Prostate gland (tissue), 2 donors: ENCODE measurements around the gene FOLR2.

Source experiments
- CTCF ChIP-seq, 4 experiments: fragments of 200-600 bp in 2 of 4; fragments of 450-650 bp in 2 of 4; sonication (generic) in 2 of 4; IDR thresholded peaks; 1 replicate in 3 of 4; 2 replicates in 1 of 4; pipeline ENCODE4 v1.5.1; 2016 to 2019; ENCODE audit warnings: antibody characterized with exemption in 4 of 4, mild to moderate bottlenecking in 2 of 4, moderate library complexity in 2 of 4
- POLR2A ChIP-seq: fragments of 450-650 bp; IDR thresholded peaks from one replicate; pipeline ENCODE4 v1.6.1; 2016; ENCODE audit warnings: antibody characterized with exemption, mild to moderate bottlenecking
- POLR2AphosphoS5 ChIP-seq: sonication (generic); formaldehyde crosslinking; IDR thresholded peaks from one replicate; pipeline ENCODE4 v1.6.1; 2017; ENCODE audit warnings: antibody characterized with exemption

- TF ChIP-seq CTCF (IDR thresholded peaks at IDR 0.05) (no peak), POLR2AphosphoS5 (no peak), POLR2A (no peak)
Observed at GRCh38 chr11:72237112-72237931, 20.7 kb downstream of the FOLR2 start.
